HG02870 (cell line): ENCODE measurements around the gene SF3B2.
A peak's percentile ranks its signal among the peaks of the same experiment; 100 is the strongest.
"Not testable (repeated sequence)": the region's sequence is repeated elsewhere in the genome, so short reads cannot be mapped to it uniquely, and the experiment has no call there.

Experiments used
- ATAC-seq: cut with Tn5 transposase; IDR thresholded peaks from one replicate; pipeline ENCODE4 v1.9.1; 2021; ENCODE audit warnings: mild to moderate bottlenecking, moderate library complexity; ENCODE audit not compliant: unreplicated experiment

Gene SF3B2, protein sequence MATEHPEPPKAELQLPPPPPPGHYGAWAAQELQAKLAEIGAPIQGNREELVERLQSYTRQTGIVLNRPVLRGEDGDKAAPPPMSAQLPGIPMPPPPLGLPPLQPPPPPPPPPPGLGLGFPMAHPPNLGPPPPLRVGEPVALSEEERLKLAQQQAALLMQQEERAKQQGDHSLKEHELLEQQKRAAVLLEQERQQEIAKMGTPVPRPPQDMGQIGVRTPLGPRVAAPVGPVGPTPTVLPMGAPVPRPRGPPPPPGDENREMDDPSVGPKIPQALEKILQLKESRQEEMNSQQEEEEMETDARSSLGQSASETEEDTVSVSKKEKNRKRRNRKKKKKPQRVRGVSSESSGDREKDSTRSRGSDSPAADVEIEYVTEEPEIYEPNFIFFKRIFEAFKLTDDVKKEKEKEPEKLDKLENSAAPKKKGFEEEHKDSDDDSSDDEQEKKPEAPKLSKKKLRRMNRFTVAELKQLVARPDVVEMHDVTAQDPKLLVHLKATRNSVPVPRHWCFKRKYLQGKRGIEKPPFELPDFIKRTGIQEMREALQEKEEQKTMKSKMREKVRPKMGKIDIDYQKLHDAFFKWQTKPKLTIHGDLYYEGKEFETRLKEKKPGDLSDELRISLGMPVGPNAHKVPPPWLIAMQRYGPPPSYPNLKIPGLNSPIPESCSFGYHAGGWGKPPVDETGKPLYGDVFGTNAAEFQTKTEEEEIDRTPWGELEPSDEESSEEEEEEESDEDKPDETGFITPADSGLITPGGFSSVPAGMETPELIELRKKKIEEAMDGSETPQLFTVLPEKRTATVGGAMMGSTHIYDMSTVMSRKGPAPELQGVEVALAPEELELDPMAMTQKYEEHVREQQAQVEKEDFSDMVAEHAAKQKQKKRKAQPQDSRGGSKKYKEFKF

GRCh38 chr11:66051766-66052663 is at the start of gene SF3B2:
Gene SF3B2 (plus strand): TSS chr11:66052364. CDS start chr11:66052385, 21 bp downstream.
- ATAC-seq = peak; percentile 95

DNA sequence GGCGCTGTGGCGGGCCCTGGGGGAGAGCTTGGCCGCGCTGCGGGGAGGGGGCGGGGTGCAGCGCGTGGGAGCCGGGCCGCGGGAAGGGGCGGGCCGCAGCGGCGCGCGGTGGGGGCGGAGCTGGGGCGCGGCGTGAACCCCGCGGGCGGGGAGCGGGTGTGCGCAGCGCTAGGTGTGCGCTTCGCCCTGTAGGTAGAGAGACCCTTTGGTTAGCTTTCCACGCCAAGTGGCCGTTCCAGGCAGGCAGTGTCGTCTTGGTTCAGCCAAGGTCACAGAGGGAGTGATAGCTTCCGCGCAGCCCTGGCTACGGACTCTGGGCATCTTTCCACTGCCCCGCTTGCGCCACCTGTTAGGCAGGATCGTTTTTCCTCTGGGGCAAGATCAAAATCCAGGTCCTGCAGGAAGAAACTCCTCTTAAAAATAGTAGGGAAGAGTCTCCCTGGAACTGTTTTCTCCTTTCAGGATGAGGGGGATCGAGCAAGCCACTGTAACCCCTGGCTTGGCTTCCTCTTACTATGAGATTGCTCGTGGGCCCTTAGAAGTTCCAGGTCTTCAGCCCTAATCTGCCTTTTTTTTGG is 49.4 kb upstream of the SF3B2 start:
- peak; percentile 37 for ATAC-seq

- no peak for ATAC-seq
Measured at GRCh38 chr11:66003291-66003690, 48.9 kb upstream of the SF3B2 start.

DNA sequence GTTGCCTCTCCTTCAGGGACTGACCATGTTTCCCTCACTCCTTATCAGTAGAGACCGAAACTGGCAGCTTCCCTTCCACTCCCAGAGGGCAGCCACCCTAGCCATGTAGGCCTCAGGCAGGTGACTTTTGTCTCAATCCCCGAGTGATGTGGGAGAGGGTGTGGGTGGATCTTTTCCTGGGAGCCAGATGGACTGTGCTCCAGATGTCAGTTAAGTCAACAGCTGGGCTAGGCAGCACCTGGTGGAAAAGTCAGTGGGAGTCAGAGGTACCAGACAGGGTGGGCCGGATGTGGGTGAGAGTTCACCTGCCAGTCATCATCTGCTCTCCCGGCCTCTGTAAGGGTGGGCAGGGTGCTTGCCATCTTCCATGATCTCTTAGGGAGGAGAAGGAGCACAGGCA is 48.0 kb upstream of the SF3B2 start:
- ATAC-seq = no peak

DNA sequence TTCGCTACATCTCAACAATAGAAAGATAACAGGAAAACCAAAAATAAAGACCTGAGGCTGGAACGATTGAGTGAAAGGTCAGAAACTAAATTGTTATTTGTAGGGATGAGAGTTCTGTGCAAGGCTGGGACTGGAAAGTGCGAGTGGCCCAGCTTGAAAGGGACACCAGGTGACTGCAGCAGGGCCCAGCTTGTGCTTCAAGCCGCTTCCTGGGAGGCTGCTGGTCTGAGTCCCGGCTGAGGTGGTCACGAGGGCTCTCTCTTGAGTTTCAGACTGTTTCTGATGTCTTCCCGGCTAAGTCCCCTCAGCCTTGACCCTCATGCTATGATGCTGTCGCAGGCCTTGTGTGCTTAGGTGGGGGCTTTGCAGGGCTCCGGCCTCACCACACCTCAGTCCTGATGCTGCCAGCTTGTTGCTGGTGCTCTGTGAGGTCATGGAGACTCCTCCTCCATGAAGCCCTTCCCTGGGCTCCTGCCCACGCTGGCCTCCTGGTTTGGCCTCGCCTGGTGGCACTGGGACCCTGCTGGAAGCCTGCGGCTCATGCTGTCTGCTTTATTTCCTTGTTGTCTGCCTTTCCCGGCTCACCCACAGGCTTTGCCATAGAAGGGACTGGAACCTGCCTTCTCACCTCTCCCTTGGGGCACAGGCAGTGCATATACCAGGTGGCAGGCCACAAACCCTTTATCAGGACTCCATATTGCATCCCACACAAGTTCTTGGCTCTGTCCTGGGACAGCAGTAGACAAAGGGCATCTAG is 45.9 kb upstream of the SF3B2 start:
- ATAC-seq = no peak

- no peak for ATAC-seq
Measured at GRCh38 chr11:66006891-66007176, 45.3 kb upstream of the SF3B2 start.

DNA sequence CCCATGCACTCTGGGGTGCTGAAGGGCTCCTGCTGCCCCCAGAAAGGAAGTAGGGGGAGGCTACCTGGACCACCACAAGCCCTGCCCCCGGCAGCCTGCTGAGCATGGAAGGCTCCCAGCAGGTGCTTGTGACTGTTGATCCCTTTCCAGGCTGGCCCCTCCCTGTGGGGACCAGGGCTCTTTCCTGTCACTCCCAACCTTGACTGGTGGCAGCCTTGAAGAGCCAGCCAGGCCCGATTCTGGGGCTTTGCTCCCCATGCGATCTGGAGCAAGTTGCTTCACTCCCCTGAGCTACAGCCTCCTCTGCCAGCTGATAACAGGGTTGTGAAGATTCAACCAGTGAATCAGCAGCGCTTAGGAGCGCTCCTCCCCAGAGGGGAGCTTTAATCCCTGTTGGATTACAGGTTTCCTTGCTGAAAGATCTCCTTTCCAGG is 44.9 kb upstream of the SF3B2 start:
- ATAC-seq = no peak

GRCh38 chr11:66008095-66008467 is 44.1 kb upstream of the SF3B2 start:
- ATAC-seq = no peak

DNA sequence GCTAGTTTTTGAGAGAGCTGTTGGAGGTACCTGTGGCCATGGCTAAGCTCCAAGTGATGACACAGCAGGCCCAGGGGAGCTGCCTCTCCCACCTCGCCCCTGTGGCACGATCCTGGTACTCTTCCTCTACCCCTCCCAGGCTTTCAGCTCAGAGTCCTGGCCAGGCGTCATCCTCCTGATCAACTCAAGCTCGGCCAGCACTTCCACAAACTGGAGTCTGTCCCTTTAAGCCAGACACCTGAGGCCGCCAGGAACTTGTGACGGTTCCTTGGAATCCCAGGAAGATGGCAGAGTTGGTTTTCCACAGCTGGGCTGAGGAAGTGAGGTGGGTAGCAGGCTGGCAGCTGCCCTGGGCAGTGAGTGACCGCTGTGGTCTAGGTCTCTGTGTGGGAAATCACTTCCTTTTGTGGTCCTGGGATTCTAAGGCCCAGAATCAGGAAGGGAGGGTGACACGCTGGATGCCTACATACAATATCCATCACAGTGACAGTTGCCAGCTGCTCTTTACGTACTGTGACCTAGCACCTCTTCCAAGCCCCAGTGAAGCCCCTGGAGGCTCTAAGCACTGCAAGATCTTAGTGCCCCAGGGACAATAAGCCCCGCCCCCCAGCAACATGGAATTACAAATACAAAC is 43.6 kb upstream of the SF3B2 start:
- no peak for ATAC-seq

- not testable (repeated sequence) for ATAC-seq
Measured at GRCh38 chr11:66010036-66010435, 42.1 kb upstream of the SF3B2 start.

- no peak for ATAC-seq
Measured at GRCh38 chr11:66011239-66011784, 40.9 kb upstream of the SF3B2 start.

DNA sequence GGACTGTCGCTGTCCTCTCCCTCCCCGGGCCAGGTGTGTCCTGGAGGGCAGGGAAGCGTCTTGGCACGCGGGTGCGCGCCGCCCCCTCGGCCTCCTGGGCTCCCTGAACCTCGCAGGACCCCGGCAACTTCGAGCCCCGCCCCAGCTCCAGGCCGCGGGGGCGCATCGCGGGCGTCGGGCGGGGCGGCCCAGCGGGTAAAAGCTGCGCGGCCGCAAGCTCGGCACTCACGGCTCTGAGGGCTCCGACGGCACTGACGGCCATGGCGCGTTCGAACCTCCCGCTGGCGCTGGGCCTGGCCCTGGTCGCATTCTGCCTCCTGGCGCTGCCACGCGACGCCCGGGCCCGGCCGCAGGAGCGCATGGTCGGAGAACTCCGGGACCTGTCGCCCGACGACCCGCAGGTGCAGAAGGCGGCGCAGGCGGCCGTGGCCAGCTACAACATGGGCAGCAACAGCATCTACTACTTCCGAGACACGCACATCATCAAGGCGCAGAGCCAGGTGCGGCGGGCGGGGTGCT is 40.3 kb upstream of the SF3B2 start, which contains the start of gene CST6:
Gene CST6, plus strand, starts transcription at position 224 of the 519 bp plus-strand sequence. Its CDS starts 37 bp downstream, at position 261.
- ATAC-seq = no peak

DNA sequence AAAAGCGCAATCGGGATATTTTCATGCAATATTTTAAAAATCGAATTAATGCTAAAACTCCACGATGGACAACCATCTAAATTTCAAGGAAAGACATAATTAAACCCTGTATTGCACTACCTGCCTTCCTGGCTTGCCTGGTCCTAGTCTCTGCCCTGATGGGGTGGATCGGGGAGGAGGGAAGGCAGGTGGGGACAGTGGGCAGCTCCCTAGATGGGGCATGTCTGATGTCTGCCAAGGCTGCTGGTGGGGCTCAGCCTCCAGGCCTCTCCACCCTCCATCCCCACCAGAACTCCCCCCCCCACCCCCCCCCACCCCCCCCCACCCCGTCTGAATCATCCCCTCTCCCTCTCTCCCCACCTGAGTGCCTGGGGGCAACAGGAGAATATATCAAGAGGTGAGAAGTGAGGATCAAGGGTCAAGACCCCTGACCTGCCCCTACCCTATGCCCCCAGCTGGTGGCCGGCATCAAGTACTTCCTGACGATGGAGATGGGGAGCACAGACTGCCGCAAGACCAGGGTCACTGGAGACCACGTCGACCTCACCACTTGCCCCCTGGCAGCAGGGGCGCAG is 39.7 kb upstream of the SF3B2 start:
- no peak for ATAC-seq

DNA sequence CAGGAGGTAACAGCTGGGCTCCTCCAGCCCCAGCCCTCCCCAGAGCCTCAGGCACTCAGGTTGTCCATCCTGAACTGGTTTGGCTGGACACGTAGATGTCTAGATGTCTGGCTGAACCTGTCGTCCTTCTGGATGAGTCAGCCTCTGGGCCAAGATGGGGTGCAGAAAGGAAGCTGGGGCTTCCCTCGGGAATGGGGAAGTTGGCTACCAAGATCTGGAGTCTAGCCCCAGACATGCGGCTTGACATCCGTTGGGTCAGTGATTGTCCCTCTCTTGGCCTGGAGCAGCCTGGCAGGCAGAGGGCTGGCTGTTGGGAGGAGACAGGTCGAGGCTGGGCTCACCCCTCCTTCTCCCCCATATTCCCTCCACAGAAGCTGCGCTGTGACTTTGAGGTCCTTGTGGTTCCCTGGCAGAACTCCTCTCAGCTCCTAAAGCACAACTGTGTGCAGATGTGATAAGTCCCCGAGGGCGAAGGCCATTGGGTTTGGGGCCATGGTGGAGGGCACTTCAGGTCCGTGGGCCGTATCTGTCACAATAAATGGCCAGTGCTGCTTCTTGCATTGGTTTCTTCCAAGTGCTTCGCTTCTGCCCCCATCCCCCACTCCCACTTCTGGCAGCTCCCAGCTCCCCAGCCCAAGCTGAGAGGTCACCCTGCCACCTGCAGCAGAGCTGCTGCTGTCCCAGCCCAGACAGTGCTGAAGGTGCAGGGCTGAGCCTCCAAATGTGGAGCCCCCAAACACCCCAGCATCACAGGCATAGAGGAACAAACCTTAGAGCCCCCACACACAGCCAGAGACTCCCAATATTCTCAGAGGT is 39.0 kb upstream of the SF3B2 start:
- ATAC-seq = no peak

DNA sequence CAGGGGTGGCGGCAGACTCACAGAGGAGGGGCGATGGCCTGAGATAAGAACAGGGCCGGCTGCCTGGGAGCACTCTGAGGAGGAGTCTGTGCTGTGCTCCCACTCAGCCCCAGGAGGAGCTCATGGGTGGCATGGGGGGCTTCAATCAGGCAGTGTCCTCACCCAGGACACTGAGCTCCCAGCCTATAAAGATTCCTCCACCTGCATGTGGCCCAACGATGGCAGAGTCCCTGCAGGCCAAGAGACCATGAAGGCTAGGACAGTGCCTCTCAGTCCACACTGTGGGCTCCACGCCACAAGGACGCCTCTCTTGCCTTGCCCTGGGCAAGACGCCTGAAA is 38.4 kb upstream of the SF3B2 start:
- no peak for ATAC-seq

GRCh38 chr11:66014804-66015453 is 37.2 kb upstream of the SF3B2 start:
- no peak for ATAC-seq

DNA sequence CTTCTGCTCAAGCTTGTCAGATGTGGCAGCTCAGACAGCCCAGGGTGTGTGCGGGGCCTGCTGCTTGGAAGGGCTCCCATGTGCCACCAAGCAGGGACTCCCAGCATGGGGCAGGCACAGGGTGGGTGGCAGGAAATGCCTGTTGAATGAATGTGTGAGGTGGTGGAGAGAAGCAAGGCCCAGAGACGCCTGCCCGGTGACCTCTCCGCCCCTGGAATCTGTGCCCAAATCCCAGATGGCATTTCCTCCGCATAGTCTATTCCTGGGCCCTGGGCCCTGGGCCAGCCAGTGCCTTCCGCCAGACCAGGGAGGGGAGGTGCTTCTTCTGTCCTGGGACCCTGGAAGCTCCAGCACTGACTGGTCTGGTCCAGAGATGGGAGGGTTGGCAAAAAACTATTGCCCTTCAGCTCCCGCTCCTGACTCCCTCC is 36.7 kb upstream of the SF3B2 start:
- no peak for ATAC-seq
